Measurements from ENCODE around the gene AFAP1L1.
A peak's percentile ranks its signal among the peaks of the same experiment; 100 is the strongest.

Gene AFAP1L1
- total RNA-seq: 0 to 0.15 (median 0) reads per million in 4 donors

GRCh38 chr5:149271716-149272563 lies at the start of gene AFAP1L1:
Gene AFAP1L1 (plus strand): TSS chr5:149271859. CDS start chr5:149271969, 110 bp downstream.
- DNase-seq: no peak

GRCh38 chr5:149223081-149223848 lies 48.4 kb upstream of the AFAP1L1 start:
- DNase-seq: no peak

- DNase-seq: no peak
Measured at GRCh38 chr5:149224282-149224681, 47.4 kb upstream of the AFAP1L1 start.

GRCh38 chr5:149227168-149227826 lies 44.4 kb upstream of the AFAP1L1 start:
- no peak for DNase-seq

GRCh38 chr5:149228618-149229297 lies 42.9 kb upstream of the AFAP1L1 start:
- no peak for DNase-seq

GRCh38 chr5:149229298-149229937 lies 42.2 kb upstream of the AFAP1L1 start:
- DNase-seq: no peak

- no peak for DNase-seq
Measured at GRCh38 chr5:149235841-149236240, 35.8 kb upstream of the AFAP1L1 start.

GRCh38 chr5:149237662-149238061 lies 34.0 kb upstream of the AFAP1L1 start:
- no peak for DNase-seq

GRCh38 chr5:149238540-149238939 lies 33.1 kb upstream of the AFAP1L1 start:
- no peak for DNase-seq

GRCh38 chr5:149239917-149240316 lies 31.7 kb upstream of the AFAP1L1 start:
- DNase-seq: no peak

GRCh38 chr5:149240354-149240998 lies 31.2 kb upstream of the AFAP1L1 start:
- peak; percentile 45 to 93 (median 58) for DNase-seq

- DNase-seq: no peak
Measured at GRCh38 chr5:149242339-149242738, 29.3 kb upstream of the AFAP1L1 start.

- DNase-seq: no peak
Measured at GRCh38 chr5:149246906-149247305, 24.8 kb upstream of the AFAP1L1 start.

GRCh38 chr5:149247726-149248125 lies 23.9 kb upstream of the AFAP1L1 start:
- DNase-seq: no peak

- DNase-seq: no peak
Measured at GRCh38 chr5:149251546-149251945, 20.1 kb upstream of the AFAP1L1 start.

- no peak for DNase-seq
Measured at GRCh38 chr5:149254506-149254905, 17.2 kb upstream of the AFAP1L1 start.

- DNase-seq: no peak
Measured at GRCh38 chr5:149256451-149256850, 15.2 kb upstream of the AFAP1L1 start.

- DNase-seq: no peak
Measured at GRCh38 chr5:149257131-149257530, 14.5 kb upstream of the AFAP1L1 start.

GRCh38 chr5:149257889-149258705 lies 13.6 kb upstream of the AFAP1L1 start:
- no peak for DNase-seq

- DNase-seq: no peak
Measured at GRCh38 chr5:149260761-149261160, 10.9 kb upstream of the AFAP1L1 start.

- no peak for DNase-seq
Measured at GRCh38 chr5:149261246-149261645, 10.4 kb upstream of the AFAP1L1 start.
